Sigmoid colon (tissue), 7 donors: ENCODE data around the gene ANKLE1. TPM values are rescaled to one million over a fixed set of nuclear protein-coding genes. Genes with fewer than 3 reads are reported as not detected.

Experiments
- DNase-seq: peaks from one replicate; pipeline ENCODE4 v3.0.0-alpha.2; 2019
- H3K27ac ChIP-seq, 4 donors: fragments of 200-600 bp; sonication (generic); one replicate each; pipeline ENCODE4 v1.5.1; 2016 to 2019; ENCODE audit warnings: mild to moderate bottlenecking in 1 of 4
- H3K27me3 ChIP-seq, 3 donors: fragments of 200-600 bp; sonication (generic); one replicate each; pipeline ENCODE4 v1.5.1; 2019; ENCODE audit warnings: mild to moderate bottlenecking in 1 of 3
- H3K36me3 ChIP-seq, 4 donors: fragments of 200-600 bp; sonication (generic); one replicate each; pipeline ENCODE4 v1.5.1; 2016 to 2019
- H3K4me1 ChIP-seq, 4 donors: fragments of 200-600 bp; sonication (generic); one replicate each; pipeline ENCODE4 v1.5.1; 2017 to 2019
- H3K4me3 ChIP-seq, 4 donors: fragments of 200-600 bp; sonication (generic); one replicate each; pipeline ENCODE4 v1.5.1; 2017 to 2019; ENCODE audit warnings: mild to moderate bottlenecking in 2 of 4, moderate library complexity in 1 of 4
- H3K9me3 ChIP-seq, 4 donors: fragments of 200-600 bp in 3 of 4; sonication (generic) in 3 of 4; one replicate each; pipeline versions ENCODE4 v1.5.1 to v1.6.1; 2013 to 2019
- EP300 ChIP-seq, 4 donors: sonication (generic); formaldehyde crosslinking; IDR thresholded peaks; one replicate each; pipeline ENCODE4 v1.6.1; 2017; ENCODE audit warnings: antibody characterized with exemption in 4 of 4
- POLR2A ChIP-seq, 2 donors: fragments of 450-650 bp; IDR thresholded peaks; one replicate each; pipeline ENCODE4 v1.6.1; 2016; ENCODE audit warnings: antibody characterized with exemption in 2 of 2, mild to moderate bottlenecking in 2 of 2, moderate library complexity in 2 of 2
- POLR2AphosphoS5 ChIP-seq, 4 donors: sonication (generic); formaldehyde crosslinking; IDR thresholded peaks; one replicate each; pipeline ENCODE4 v1.6.1; 2017; ENCODE audit warnings: antibody characterized with exemption in 4 of 4
- WGBS, 2 donors: extraction: QIAGEN DNeasy Blood & Tissue Kit; methylation state at CpG; one replicate each; pipeline ENCODE4 v1.1.7; 2013; 5-methylcytosine and 5-hydroxymethylcytosine counted together
- intact Hi-C: fragments of 100-400 bp; cut with DNase I; formaldehyde crosslinking; loops from one replicate; pipeline ENCODE4 v1.15.1; 2023
- polyA plus RNA-seq, 3 donors: library from polyadenylated mRNA; stranded (reverse); fragments of 200-250 nt; gene quantifications; one replicate each; pipeline ENCODE4 v1.2.3, GENCODE V29; 2013
- total RNA-seq, 4 donors: library from RNA; depleted of rRNA; stranded (reverse); fragments of >200 nt; gene quantifications; one replicate each; pipeline ENCODE4 v1.1.0, GENCODE V29; 2016
- TF ChIP-seq, protein P1 (sequence below), 4 experiments: fragments of 450-650 bp in 3 of 4; fragments of 200-600 bp in 1 of 4; IDR thresholded peaks; one replicate each; pipeline ENCODE4 v1.5.1; 2016 to 2019; ENCODE audit warnings: antibody characterized with exemption in 4 of 4, mild to moderate bottlenecking in 3 of 4, moderate library complexity in 2 of 4
- donor health status: healthy with polysubstance abuse.
- donor health status: Bipolar disorder and iron deficiency.
- donor health status: healthy.

The ANKLE1 gene, protein sequence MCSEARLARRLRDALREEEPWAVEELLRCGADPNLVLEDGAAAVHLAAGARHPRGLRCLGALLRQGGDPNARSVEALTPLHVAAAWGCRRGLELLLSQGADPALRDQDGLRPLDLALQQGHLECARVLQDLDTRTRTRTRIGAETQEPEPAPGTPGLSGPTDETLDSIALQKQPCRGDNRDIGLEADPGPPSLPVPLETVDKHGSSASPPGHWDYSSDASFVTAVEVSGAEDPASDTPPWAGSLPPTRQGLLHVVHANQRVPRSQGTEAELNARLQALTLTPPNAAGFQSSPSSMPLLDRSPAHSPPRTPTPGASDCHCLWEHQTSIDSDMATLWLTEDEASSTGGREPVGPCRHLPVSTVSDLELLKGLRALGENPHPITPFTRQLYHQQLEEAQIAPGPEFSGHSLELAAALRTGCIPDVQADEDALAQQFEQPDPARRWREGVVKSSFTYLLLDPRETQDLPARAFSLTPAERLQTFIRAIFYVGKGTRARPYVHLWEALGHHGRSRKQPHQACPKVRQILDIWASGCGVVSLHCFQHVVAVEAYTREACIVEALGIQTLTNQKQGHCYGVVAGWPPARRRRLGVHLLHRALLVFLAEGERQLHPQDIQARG
- total RNA-seq (1 to 10 TPM in 1 of 4 donors, under 1 TPM in 3; 0.49 to 1.1 (median 0.63) TPM), polyA plus RNA-seq (1 to 10 TPM in 1 of 3 donors, not detected in 2; 1.3 TPM)

DNA sequence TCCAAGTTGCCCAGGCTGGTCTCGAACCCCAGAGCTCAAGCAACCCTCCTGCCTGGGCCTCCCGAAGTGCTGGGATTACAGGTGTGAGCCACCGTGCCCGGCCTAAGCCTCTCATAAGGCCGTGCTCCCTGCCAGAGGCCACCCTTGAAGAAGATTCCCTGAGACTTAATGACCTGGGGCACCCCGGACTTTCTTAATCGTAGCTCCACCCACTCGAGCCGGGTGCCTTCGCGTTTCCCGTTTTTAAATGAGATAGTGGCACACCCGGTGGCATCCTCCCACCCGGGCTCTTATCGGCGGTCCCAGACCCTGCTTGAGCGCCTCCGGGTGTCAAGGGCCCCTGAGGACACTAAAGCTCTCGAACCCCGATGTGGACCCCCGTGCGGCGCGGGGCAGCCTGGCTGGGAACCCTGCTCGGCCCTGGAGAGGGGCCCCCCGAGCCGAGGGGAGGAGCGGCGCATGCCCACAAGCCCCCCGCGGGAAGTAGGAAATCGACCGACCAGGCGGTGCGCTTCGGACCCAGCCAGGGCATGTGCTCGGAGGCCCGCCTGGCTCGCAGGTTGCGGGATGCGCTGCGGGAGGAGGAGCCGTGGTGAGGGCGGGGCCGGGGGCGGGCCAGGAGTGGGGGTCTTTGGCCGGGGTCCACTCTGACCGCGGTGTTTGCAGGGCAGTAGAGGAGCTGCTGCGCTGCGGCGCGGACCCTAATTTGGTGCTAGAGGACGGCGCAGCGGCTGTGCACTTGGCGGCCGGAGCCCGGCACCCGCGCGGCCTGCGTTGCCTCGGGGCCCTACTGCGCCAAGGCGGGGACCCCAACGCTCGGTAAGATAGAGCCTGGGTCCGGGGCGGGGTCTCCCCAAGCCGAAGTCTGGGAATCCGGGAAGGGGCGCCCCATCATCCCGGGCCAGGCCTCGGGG is at the start of gene ANKLE1:
TSS of gene ANKLE1 (plus strand) at position 511 of the 914 bp plus-strand sequence. CDS start at position 531, 20 bp downstream.
- Histone ChIP-seq H3K36me3 (peaks cover 1 to 30% (median 16%) of the 10 kb centered on the region in 4 donors), H3K4me3 (peak within 1 kb of the TSS in 3 of 4 donors; percentile 28 to 39 (median 35)), H3K4me1 (peaks cover 0 to 18% (median 15%) of the 10 kb centered on the region in 4 donors), H3K9me3 (no peaks in the 10 kb centered on the region), H3K27ac (no peak within 1 kb of the TSS), H3K27me3 (peaks cover 11 to 15% (median 15%) of the 10 kb centered on the region in 3 donors)
- TF ChIP-seq, protein P1, sequence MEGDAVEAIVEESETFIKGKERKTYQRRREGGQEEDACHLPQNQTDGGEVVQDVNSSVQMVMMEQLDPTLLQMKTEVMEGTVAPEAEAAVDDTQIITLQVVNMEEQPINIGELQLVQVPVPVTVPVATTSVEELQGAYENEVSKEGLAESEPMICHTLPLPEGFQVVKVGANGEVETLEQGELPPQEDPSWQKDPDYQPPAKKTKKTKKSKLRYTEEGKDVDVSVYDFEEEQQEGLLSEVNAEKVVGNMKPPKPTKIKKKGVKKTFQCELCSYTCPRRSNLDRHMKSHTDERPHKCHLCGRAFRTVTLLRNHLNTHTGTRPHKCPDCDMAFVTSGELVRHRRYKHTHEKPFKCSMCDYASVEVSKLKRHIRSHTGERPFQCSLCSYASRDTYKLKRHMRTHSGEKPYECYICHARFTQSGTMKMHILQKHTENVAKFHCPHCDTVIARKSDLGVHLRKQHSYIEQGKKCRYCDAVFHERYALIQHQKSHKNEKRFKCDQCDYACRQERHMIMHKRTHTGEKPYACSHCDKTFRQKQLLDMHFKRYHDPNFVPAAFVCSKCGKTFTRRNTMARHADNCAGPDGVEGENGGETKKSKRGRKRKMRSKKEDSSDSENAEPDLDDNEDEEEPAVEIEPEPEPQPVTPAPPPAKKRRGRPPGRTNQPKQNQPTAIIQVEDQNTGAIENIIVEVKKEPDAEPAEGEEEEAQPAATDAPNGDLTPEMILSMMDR (IDR thresholded peaks at IDR 0.05), result no peak
- TF ChIP-seq POLR2AphosphoS5 (IDR thresholded peaks at IDR 0.05) (no peak), POLR2A (IDR thresholded peaks at IDR 0.05) (no peak), EP300 (IDR thresholded peaks at IDR 0.05) (no peak)
- intact Hi-C loops, result loop anchor here (1.0 to 5.0 kb wide), 3 partner anchors 34 to 215 kb away; partner anchors contain the start of gene NR2F6
- DNase-seq, result no peak
- WGBS, 2 donors, result 7% methylated on average over 75 of the region's 75 CpGs

DNA sequence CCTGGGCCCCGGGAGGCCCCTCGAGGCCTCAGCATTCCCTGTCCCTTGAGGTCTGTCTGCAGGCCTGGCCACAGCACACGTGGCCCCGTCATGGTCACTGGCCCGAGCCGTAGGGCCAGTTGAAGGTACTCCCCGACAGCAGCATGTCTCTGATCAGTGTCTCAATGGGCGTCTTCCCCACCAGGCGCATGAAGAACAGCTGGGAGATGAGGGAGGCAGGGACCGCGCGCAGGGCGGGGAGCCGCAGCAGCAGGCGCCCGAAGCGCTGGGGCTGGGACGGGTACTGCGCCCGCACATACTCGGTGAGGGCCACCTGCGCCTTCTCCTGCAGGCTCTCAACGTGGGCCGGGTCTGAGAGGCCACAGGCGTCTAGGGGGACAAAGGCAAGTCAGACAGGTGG is 49.4 kb upstream of the ANKLE1 start:
- Histone ChIP-seq H3K4me3 (no peak overlapping the region), H3K27me3 (no peaks in the 10 kb centered on the region), H3K27ac (no peak overlapping the region), H3K4me1 (peaks cover 0 to 33% (median 31%) of the 10 kb centered on the region in 4 donors), H3K36me3 (peaks cover 0 to 41% (median 10%) of the 10 kb centered on the region in 4 donors), H3K9me3 (no peaks in the 10 kb centered on the region)
- WGBS, 2 donors, result 91 to 94% methylated on average over 25 of the region's 25 CpGs
- no peak for DNase-seq
- no peak for TF ChIP-seq POLR2A (IDR thresholded peaks at IDR 0.05)
- TF ChIP-seq POLR2AphosphoS5 (IDR thresholded peaks at IDR 0.05), result no peak
- TF ChIP-seq EP300 (IDR thresholded peaks at IDR 0.05), result no peak
- TF ChIP-seq, protein P1 (IDR thresholded peaks at IDR 0.05), result no peak
- intact Hi-C loops, result no loop called here

DNA sequence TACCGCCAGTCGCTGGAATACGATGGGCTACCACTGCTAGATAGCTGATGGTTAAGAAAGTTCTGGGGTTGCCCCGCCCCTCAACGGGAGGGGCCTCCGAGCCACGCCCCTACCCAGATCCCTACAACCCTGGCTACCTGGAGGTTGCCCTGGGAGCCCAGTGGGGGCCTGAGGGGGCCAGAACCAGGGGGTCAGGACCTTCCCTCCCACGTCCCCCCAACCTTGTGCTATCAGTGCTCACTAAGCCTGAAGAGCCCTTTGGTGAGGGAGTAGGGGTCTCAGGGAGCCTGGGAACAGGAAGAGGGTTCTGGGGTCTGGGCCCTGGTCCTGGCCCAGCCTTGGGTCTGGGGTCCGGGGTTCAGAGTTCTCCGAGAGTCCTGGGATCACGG is 46.8 kb upstream of the ANKLE1 start:
- peak; percentile 80 for DNase-seq
- Histone ChIP-seq H3K27ac (peak overlapping the region; percentile 74 to 81 (median 80)), H3K36me3 (peaks cover 0 to 43% (median 17%) of the 10 kb centered on the region in 4 donors), H3K4me1 (peaks cover 0 to 26% (median 23%) of the 10 kb centered on the region in 4 donors), H3K27me3 (no peaks in the 10 kb centered on the region), H3K9me3 (no peaks in the 10 kb centered on the region), H3K4me3 (peak overlapping the region; percentile 15 to 60 (median 52))
- intact Hi-C loops, result no loop called here
- TF ChIP-seq POLR2A (IDR thresholded peaks at IDR 0.05), result no peak
- TF ChIP-seq EP300 (IDR thresholded peaks at IDR 0.05), result no peak
- TF ChIP-seq, protein P1 (IDR thresholded peaks at IDR 0.05), result no peak
- no peak for TF ChIP-seq POLR2AphosphoS5 (IDR thresholded peaks at IDR 0.05)
- 11 to 17% methylated on average over 11 of the region's 11 CpGs for WGBS, 2 donors

DNA sequence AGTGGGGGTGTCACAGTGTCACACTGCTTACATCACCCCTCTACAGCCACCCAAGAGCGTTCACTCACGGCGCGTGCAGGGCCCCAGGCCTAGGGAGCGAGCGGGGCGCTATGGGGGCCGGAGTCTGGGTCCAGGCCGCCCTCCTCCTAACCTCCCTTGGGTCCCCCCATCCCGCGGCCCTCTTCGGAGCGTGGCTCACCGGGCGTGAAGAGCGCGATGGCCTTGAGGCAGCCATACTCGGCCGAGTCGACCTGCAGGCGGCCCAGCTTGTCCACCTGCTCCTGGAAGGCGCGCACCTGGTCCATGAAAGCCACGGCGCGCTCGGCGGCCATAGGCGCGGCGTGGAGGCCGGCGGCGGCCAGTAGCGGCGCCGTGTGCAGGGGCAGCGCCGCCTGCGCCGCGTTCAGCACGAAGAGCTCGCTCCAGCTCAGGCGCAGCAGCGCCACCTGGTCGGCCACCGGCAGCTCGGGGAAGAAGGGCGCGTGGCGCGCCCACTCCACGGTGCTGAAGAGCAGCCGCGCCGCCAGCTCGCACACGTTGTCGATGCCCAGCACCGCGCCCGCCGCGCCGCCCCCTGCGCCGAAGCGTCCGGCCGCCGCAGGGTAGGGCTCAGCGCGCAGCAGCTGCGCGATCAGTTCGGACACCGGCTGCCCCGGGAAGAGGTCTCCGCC is 46.3 kb upstream of the ANKLE1 start:
- Histone ChIP-seq H3K27ac (peak overlapping the region; percentile 74 to 81 (median 80)), H3K27me3 (no peaks in the 10 kb centered on the region), H3K9me3 (no peaks in the 10 kb centered on the region), H3K4me1 (peaks cover 0 to 26% (median 23%) of the 10 kb centered on the region in 4 donors), H3K36me3 (peaks cover 0 to 45% (median 19%) of the 10 kb centered on the region in 4 donors), H3K4me3 (peak overlapping the region; percentile 15 to 60 (median 52))
- WGBS, 2 donors, result 2 to 5% methylated on average over 80 of the region's 80 CpGs
- TF ChIP-seq EP300 (IDR thresholded peaks at IDR 0.05) (no peak), POLR2AphosphoS5 (IDR thresholded peaks at IDR 0.05) (no peak)
- TF ChIP-seq, protein P1 (IDR thresholded peaks at IDR 0.05), result peak in 2 of 4 experiments; percentile 15 to 52
- peak; percentile 84 for DNase-seq
- intact Hi-C loops, result no loop called here
